WERI-Rb-1 (cell line): ENCODE data around the gene SLC7A10.

Source experiments
- DNase-seq: peaks from one replicate; pipeline ENCODE4 v3.0.0-alpha.2; 2020
- H3K27ac ChIP-seq: fragments of 250-450 bp; sonication (Bioruptor Pico); 2 replicates; pipeline ENCODE4 v1.5.1; 2020; ENCODE audit warnings: mild to moderate bottlenecking, moderate library complexity
- H3K27me3 ChIP-seq: fragments of 250-450 bp; sonication (Bioruptor Pico); 2 replicates; pipeline ENCODE4 v1.5.1; 2021; ENCODE audit warnings: mild to moderate bottlenecking, low read depth, moderate library complexity; ENCODE audit not compliant: insufficient read depth, severe bottlenecking
- H3K36me3 ChIP-seq: fragments of 250-450 bp; sonication (Bioruptor Pico); 2 replicates; pipeline ENCODE4 v1.5.1; 2020; ENCODE audit warnings: mild to moderate bottlenecking, moderate library complexity
- H3K4me3 ChIP-seq: 2 replicates; pipeline ENCODE4 v1.5.1; 2011; ENCODE audit warnings: low read depth, mild to moderate bottlenecking, control low read depth, low read length
- H3K9me3 ChIP-seq: fragments of 250-450 bp; sonication (Bioruptor Pico); 2 replicates; pipeline ENCODE4 v1.5.1; 2021; ENCODE audit warnings: mild to moderate bottlenecking, moderate library complexity; ENCODE audit not compliant: severe bottlenecking
- CTCF ChIP-seq: IDR thresholded peaks from 2 replicates; pipeline ENCODE4 v1.5.1; 2011; ENCODE audit warnings: low read depth, mild to moderate bottlenecking, control low read depth, inconsistent platforms, low read length

The SLC7A10 gene

GRCh38 chr19:33271246-33272021, 45.8 kb upstream of the SLC7A10 start:
- DNase-seq = no peak
- no peak overlapping the region for H3K4me3 ChIP-seq
- H3K9me3 ChIP-seq = no peaks in the 10 kb centered on the region
- H3K27ac ChIP-seq = no peak overlapping the region
- no peaks in the 10 kb centered on the region for H3K36me3 ChIP-seq
- H3K27me3 ChIP-seq = no peaks in the 10 kb centered on the region
- TF ChIP-seq CTCF = no peak

GRCh38 chr19:33270769-33271168, 45.1 kb upstream of the SLC7A10 start:
- Histone ChIP-seq H3K27ac (no peak overlapping the region), H3K36me3 (no peaks in the 10 kb centered on the region), H3K4me3 (no peak overlapping the region), H3K27me3 (no peaks in the 10 kb centered on the region), H3K9me3 (no peaks in the 10 kb centered on the region)
- no peak for TF ChIP-seq CTCF
- no peak for DNase-seq

GRCh38 chr19:33269016-33269415, 43.4 kb upstream of the SLC7A10 start:
- TF ChIP-seq CTCF = no peak
- DNase-seq = no peak
- H3K27ac ChIP-seq = no peak overlapping the region
- no peaks in the 10 kb centered on the region for H3K9me3 ChIP-seq
- H3K27me3 ChIP-seq = no peaks in the 10 kb centered on the region
- no peaks in the 10 kb centered on the region for H3K36me3 ChIP-seq
- no peak overlapping the region for H3K4me3 ChIP-seq

- no peaks in the 10 kb centered on the region for H3K27me3 ChIP-seq
- no peaks in the 10 kb centered on the region for H3K9me3 ChIP-seq
- no peak overlapping the region for H3K27ac ChIP-seq
- H3K4me3 ChIP-seq = no peak overlapping the region
- DNase-seq = no peak
- H3K36me3 ChIP-seq = no peaks in the 10 kb centered on the region
- TF ChIP-seq CTCF = no peak
Measured at GRCh38 chr19:33268162-33268991, 42.7 kb upstream of the SLC7A10 start.

- no peak for TF ChIP-seq CTCF
- Histone ChIP-seq H3K27ac (no peak overlapping the region), H3K36me3 (no peaks in the 10 kb centered on the region), H3K9me3 (no peaks in the 10 kb centered on the region), H3K4me3 (no peak overlapping the region), H3K27me3 (no peaks in the 10 kb centered on the region)
- no peak for DNase-seq
Measured at GRCh38 chr19:33267706-33268105, 42.1 kb upstream of the SLC7A10 start.
